ENCODE data around the gene PNPLA7.

GRCh38 chr9:137488906-137489305 is 61.3 kb downstream of the PNPLA7 start:
- TF ChIP-seq CTCF (IDR thresholded peaks at IDR 0.05) (no peak), POLR2A (IDR thresholded peaks at IDR 0.05) (no peak)
